GM19324 (cell line): Measurements from ENCODE around the gene SND1.
"Not testable (repeated sequence)": the region's sequence is repeated elsewhere in the genome, so short reads cannot be mapped to it uniquely, and the experiment has no call there.

ENCODE experiments used
- ATAC-seq: cut with Tn5 transposase; IDR thresholded peaks from one replicate; pipeline ENCODE4 v1.9.1; 2021; ENCODE audit warnings: mild to moderate bottlenecking, moderate library complexity; ENCODE audit not compliant: unreplicated experiment, low FRiP score

SND1 gene

DNA sequence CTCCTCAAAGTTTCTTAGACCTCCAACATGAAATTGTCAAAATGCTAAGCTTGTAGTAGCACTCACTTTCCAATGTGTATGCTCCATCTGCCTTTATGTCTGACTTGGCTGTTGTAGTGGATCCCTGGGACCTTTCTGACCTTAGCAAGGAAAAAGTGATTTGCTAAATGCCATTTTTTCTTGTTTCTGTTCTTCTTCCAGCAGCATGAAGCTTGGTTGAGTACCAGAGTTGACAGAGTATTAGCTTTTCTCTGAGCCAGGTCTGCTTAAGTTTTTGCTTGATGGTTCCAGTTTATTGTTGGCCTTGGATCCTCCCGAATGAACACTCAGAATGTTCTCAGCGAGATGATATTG lies 168.7 kb downstream of the SND1 start:
- no peak for ATAC-seq

- ATAC-seq = no peak
Measured at GRCh38 chr7:127821146-127821545, 169.2 kb downstream of the SND1 start.

- ATAC-seq = no peak
Measured at GRCh38 chr7:127822822-127823508, 171.0 kb downstream of the SND1 start.

GRCh38 chr7:127824682-127825081 lies 172.7 kb downstream of the SND1 start:
- no peak for ATAC-seq

GRCh38 chr7:127828843-127829500 lies 177.0 kb downstream of the SND1 start:
- no peak for ATAC-seq

GRCh38 chr7:127831318-127832219 lies 179.6 kb downstream of the SND1 start:
- no peak for ATAC-seq

DNA sequence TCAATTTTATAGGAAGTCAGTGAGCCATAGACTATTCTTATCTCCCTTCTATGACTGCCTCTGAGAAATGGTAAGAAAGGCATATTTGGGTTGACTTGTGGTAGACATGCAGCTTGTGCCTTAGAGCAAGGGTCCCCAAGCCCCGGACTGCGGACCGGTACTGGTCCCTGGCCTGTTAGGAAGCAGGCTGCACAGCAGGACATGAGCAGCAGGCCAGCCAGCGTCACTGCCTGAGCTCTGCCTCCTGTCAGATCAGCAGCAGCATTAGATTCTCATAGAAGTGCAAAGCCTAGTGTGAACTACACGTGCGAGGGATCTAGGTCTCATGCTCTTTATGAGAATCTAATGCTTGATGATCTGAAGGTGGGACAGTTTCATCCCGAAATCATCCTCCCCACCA lies 180.6 kb downstream of the SND1 start:
- no peak for ATAC-seq

- ATAC-seq = no peak
Measured at GRCh38 chr7:127833641-127834040, 181.6 kb downstream of the SND1 start.

DNA sequence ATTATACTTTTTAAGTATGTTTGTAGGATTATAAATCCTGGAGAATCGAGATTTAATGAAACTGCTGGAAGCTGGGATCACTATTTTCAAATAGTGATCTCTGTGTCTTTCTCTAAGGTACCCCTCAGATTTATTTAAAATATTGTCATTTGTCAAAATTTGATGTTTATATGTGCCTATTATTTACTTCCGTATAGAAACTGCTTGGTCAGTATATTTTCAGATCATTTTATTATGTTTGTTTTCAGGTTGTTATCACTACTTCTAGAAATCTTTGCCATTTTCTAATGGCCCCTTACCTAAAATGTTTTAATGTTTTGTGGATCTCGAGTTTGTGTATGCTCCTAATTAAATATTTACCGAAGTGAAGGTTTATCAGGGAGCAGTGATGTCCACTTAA lies 183.7 kb downstream of the SND1 start:
- ATAC-seq = no peak

DNA sequence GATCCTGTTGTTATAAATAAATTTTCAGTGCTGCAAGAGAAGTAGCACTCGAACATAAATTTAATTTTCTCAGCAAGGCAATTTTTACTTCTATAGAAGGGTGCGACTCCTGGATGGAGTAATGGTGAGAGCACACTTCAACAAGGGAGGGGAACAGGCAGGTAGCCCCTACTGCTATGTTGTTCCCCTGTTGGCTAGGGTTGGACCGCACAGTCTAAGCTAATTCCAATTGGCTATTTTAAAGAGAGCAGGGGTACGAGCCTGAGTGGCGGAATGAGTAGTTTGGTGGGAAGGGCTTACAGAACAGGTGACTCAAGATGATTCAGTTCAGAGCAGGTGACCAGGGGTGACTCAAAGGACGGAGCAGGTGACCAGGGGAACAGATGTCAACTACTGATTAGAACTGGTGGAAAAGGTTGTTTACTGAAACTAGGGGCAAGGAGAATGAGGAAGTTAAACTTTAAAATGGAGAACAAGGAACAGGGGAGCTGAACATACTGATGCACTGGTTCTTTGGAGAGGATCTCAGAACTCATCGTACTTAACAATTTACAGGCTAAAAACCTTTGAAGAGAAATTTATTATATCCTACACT lies 185.9 kb downstream of the SND1 start:
- not testable (repeated sequence) for ATAC-seq

DNA sequence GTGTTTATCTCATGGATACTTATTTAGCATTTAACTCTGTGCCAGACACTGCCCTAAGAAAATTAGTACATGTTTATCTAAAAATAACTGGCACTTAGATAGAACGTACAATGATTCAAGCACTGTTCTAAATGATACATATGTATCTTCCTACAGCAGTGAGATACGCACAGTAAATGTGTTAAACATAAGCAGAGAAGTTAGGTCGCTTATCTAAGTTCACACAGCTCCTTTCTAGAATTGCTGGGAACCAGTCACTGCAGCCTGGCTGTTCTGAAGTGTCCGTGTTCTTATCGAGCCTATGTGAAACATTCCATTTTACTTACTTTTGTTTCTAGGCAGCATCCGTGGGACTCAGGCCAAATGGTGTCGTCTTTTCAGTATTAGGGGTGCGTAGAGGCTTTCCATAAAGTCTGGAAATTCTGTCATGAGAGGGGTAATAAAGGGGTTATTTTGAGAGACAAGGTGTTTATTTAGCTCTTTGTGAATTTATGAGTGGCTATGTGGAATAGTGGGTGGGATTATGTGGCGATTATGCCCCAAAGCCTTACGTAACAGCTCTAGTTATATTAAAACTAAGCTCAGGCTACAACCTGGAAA lies 186.9 kb downstream of the SND1 start:
- no peak for ATAC-seq

DNA sequence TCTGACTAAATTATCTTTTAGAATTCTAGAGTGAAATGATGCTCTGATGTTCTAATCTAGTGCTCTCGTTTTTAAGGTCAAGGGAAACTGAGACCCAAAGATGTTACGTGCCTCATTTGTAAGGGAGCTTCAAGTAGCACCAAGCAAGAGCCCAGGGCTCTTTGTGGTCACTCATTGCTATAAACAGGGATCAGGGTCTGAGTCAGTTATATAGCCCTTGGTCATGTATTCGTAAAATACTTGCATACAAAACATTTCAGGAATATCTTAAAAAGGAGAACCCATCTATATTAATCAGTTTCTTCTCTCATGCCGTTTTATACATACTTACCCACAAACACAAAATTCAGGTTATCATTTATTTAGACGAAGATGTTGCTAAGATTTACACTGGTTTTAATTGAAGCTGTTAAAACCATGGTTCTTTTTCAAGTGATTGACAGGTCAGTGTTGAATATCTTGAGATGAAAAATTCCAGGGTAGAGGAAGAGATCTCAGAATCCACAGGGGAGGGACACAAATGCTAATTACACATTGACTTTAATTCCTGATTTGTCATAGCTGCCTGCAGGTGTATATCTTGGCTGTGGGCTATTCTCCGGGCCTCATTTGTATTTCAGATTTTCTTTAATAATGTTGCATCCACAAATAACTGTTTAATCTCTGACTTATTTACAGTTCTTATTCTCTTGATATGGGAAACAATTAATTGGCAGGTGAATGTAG lies 188.4 kb downstream of the SND1 start:
- ATAC-seq = no peak

DNA sequence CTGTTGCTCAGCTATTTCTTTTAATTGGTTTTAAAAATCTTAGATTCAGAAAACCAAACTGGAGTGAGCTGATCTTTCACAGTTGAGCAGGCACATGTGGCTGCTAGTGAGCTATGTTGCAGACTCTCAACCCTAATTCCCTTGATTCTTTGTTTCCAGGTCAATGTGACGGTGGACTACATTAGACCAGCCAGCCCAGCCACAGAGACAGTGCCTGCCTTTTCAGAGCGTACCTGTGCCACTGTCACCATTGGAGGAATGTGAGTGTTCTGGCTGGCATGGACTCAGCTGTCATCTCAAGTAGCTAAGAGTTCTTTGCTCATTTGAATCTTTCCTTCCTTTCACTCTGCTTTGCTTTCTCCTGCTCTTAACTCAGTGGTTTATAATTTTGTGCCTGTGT lies 192.2 kb downstream of the SND1 start:
- ATAC-seq = no peak

- ATAC-seq = no peak
Measured at GRCh38 chr7:127844707-127845331, 192.8 kb downstream of the SND1 start.

- no peak for ATAC-seq
Measured at GRCh38 chr7:127845522-127846214, 193.7 kb downstream of the SND1 start.

DNA sequence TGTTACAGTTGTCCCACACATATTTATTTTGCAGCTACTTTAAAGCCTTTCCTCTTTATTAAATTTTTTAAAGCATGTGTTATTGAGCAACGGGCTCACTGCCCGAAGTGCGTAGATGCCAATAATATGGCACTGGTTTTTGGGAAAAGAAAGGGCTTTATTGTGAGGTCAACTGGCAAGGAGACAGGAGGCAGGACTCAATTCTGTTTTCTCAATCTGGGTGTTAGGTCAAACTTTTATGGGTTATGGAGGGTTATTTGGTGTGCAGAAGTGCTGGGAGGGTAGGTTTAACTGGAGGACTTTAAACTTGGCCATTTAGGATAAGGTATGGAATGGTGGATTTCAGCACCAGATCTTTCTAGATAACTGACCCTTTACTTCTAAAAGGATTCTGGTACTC lies 195.6 kb downstream of the SND1 start:
- ATAC-seq = no peak

GRCh38 chr7:127848241-127848640 lies 196.2 kb downstream of the SND1 start:
- no peak for ATAC-seq

DNA sequence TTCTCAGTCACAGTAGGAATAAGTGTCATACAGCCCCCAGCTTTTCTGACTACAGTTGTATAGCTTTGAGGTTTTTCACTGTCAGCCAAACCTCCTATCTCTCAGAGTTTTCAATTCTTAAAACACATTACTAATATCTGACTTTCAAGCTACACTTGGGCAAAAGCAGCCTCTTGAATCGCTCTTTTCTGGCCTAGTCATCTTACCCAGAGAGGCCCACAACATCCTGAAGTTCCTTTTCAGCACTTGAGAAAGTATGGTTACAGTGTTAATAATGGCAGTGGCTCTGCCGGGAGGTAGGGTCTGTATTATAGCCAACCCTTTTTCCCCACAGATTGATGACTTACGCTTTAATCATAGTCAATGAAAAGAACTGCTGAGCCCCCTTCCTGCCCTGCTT lies 198.2 kb downstream of the SND1 start:
- ATAC-seq = no peak

DNA sequence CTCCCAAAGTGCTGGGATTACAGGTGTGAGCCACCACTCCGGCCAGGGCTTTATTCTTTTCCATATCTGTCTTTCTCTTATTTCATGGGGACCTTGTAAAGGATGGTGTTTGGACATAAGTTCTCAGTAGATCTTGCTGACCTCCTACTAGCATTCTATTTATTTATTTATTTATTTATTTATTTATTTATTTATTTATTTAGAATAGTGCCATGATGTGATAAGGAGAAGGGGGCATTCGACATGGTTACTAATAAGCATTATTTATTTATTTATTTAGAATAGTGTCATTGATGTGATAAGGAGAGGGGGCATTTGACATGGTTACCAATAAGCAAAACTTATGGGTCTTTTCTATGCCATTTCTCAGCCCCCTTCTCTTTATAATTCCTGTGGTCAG lies 202.4 kb downstream of the SND1 start:
- ATAC-seq = no peak
